CD4-positive, alpha-beta T cell (primary cell): ENCODE measurements around the gene DYRK2. TPM values are rescaled to one million over a fixed set of nuclear protein-coding genes. Genes with fewer than 3 reads are reported as not detected.

Experiments
- ATAC-seq: fragments of 200-7000 bp; cut with Tn5 transposase; one replicate; pipeline ENCODE4 v1.10.0; 2022; ENCODE audit warnings: mild to moderate bottlenecking; ENCODE audit not compliant: poor library complexity
- CTCF ChIA-PET: fragments of 350-600 bp; sonication (Branson Sonifier 250); formaldehyde crosslinking; loops from one replicate; lab custom pipeline; 2021; ENCODE audit warnings: antibody characterized with exemption, inconsistent platforms; lab: Charles Lee
- POLR2A ChIA-PET: fragments of 350-600 bp; sonication (Branson Sonifier 250); formaldehyde crosslinking; loops from one replicate; lab custom pipeline; 2021; ENCODE audit warnings: antibody characterized with exemption, inconsistent platforms; lab: Charles Lee
- DNase-seq, 14 experiments: peaks; one replicate each; pipeline ENCODE4 v3.0.0-alpha.2; 2013 to 2020; ENCODE audit warnings: mixed read lengths in 2 of 14
- H3K27ac ChIP-seq, 2 donors: one replicate each; pipeline versions ENCODE4 v1.5.1 to v1.7.0; 2013; ENCODE audit warnings: low read length in 2 of 2, low read depth in 1 of 2, mild to moderate bottlenecking in 1 of 2
- H3K27me3 ChIP-seq, 2 experiments: 1 replicate in 1 of 2; 2 replicates in 1 of 2; pipeline versions ENCODE4 v1.6.1 to v1.7.0; 2013; ENCODE audit warnings: low read length in 2 of 2, control low read depth in 1 of 2, mild to moderate bottlenecking in 1 of 2, moderate library complexity in 1 of 2; ENCODE audit not compliant: insufficient read depth in 2 of 2, control insufficient read depth in 1 of 2
- H3K36me3 ChIP-seq: one replicate; pipeline ENCODE4 v1.6.1; 2013; ENCODE audit warnings: low read length, control low read depth; ENCODE audit not compliant: insufficient read depth
- H3K4me1 ChIP-seq: one replicate; pipeline ENCODE4 v1.6.1; 2013; ENCODE audit warnings: low read length, control low read depth; ENCODE audit not compliant: insufficient read depth
- H3K4me3 ChIP-seq: one replicate; pipeline ENCODE4 v1.5.1; 2013; ENCODE audit warnings: mild to moderate bottlenecking, low read length, moderate library complexity
- H3K9me3 ChIP-seq, 2 experiments: 1 replicate in 1 of 2; 2 replicates in 1 of 2; pipeline versions ENCODE4 v1.6.1 to v1.7.0; 2013; ENCODE audit warnings: low read length in 2 of 2, mild to moderate bottlenecking in 2 of 2, control low read depth in 1 of 2, moderate library complexity in 1 of 2; ENCODE audit not compliant: control insufficient read depth in 1 of 2, insufficient read depth in 1 of 2
- H3K27ac Mint-ChIP-seq: one replicate; pipeline ENCODE4 v1.8.0; 2020; ENCODE audit warnings: mixed read lengths
- H3K27me3 Mint-ChIP-seq: one replicate; pipeline ENCODE4 v1.8.0; 2021; ENCODE audit warnings: mixed read lengths
- H3K36me3 Mint-ChIP-seq: one replicate; pipeline ENCODE4 v1.8.0; 2021; ENCODE audit warnings: low read depth, mixed read lengths
- H3K4me1 Mint-ChIP-seq: one replicate; pipeline ENCODE4 v1.8.0; 2021; ENCODE audit warnings: low read depth, mixed read lengths
- H3K4me3 Mint-ChIP-seq: one replicate; pipeline ENCODE4 v1.8.0; 2020; ENCODE audit warnings: mild to moderate bottlenecking, mixed read lengths
- H3K9me3 Mint-ChIP-seq: one replicate; pipeline ENCODE4 v1.8.0; 2020; ENCODE audit warnings: mixed read lengths
- CTCF ChIP-seq: fragments of 200-600 bp; IDR thresholded peaks from one replicate; pipeline ENCODE4 v1.8.0; 2022; ENCODE audit warnings: antibody characterized with exemption, mild to moderate bottlenecking
- intact Hi-C, 2 experiments: fragments of 100-400 bp; cut with DNase I in 1 of 2; cut with micrococcal nuclease in 1 of 2; formaldehyde crosslinking; loops; one replicate each; pipeline versions ENCODE4 v1.15.1 to v1.9.0; 2023 to 2025; cut with DNase I, micrococcal nuclease
- total RNA-seq, 174 experiments: library from RNA in 2 of 174; stranded (reverse) in 2 of 174; gene quantifications; one replicate each; pipeline ENCODE4 v1.2.3 and lab custom pipeline; 2021 to 2026

Gene DYRK2
- total RNA-seq, 2 experiments from 2014 or later: 123 to 135 TPM

DNA sequence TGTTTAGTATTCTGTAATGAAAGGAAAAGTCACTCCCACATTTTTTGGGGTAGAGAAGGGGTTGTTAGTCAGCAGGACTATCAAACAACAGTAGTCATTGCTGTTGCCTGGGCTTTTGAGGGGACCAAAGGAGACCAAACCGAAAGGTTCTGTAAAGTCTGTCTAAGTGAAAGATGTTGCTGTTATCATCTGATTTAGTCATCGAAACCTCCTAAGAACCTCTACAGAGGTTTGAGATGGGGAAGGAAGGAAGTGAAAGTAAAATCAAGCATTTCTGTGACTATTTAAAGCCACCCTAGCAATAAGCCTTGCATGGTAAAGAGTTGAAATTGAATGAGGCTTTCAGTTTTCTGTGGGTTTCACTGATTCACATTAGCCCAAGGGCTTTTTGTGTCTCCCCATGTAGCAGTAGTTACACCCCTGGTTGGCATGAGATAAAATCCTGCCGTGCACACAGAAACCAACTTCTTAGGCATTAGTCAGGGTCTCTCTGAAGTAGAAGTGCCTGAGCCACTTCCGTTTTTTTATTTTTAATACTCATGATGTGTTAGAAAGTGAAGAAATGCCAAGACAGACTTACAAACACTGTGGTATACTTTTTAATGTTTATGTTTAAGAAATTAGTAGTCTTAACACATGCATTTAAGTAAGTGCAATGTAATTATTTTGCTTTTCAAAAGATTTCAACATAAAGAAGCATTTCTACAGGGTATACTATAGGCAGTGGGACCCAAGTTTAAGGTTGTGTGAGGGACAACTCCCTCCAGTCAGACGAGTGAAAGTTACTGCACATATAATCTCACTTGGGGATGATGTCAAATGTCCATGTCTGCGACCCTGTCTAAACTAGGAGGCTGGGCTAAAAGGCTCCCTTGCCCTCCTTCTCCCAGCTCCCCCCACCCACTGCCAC, 50.4 kb downstream of the DYRK2 start:
- ATAC-seq (peak; percentile 79), DNase-seq (peak in 13 of 14 experiments; percentile 19 to 72 (median 40))
- Histone ChIP-seq H3K27me3 (no peaks in the 10 kb centered on the region), H3K36me3 (no peaks in the 10 kb centered on the region), H3K27ac (peak overlapping the region; percentile 30 to 56), H3K4me1 (peaks cover 31% of the 10 kb centered on the region), H3K4me3 (peak overlapping the region; percentile 49), H3K9me3 (no peaks in the 10 kb centered on the region)
- H3K27me3 Mint-ChIP-seq: no peaks in the 10 kb centered on the region
- H3K27ac Mint-ChIP-seq: peak overlapping the region; percentile 85
- H3K9me3 Mint-ChIP-seq: no peaks in the 10 kb centered on the region
- peaks cover 65% of the 10 kb centered on the region for H3K4me1 Mint-ChIP-seq
- POLR2A ChIA-PET: no interaction called here
- CTCF ChIA-PET: no interaction called here
- peak overlapping the region; percentile 85 for H3K4me3 Mint-ChIP-seq
- H3K36me3 Mint-ChIP-seq: no peaks in the 10 kb centered on the region
- TF ChIP-seq CTCF: no peak
- intact Hi-C loops: loop anchor here in 1 of 2 experiments (2.0 kb wide), 1 partner anchor 48 kb away; no protein-coding TSS in a partner anchor

GRCh38 chr12:67701121-67701520, 52.6 kb downstream of the DYRK2 start:
- ChIA-PET CTCF (no interaction called here), POLR2A (no interaction called here)
- H3K4me3 ChIP-seq: no peak overlapping the region
- intact Hi-C loops: no loop called here
- no peaks in the 10 kb centered on the region for H3K27me3 ChIP-seq
- H3K27ac ChIP-seq: no peak overlapping the region
- no peaks in the 10 kb centered on the region for H3K9me3 ChIP-seq
- H3K9me3 Mint-ChIP-seq: no peaks in the 10 kb centered on the region
- peaks cover 46% of the 10 kb centered on the region for H3K4me1 Mint-ChIP-seq
- no peak for TF ChIP-seq CTCF
- H3K36me3 ChIP-seq: no peaks in the 10 kb centered on the region
- H3K4me1 ChIP-seq: peaks cover 29% of the 10 kb centered on the region
- DNase-seq (no peak), ATAC-seq (no peak)
- no peak overlapping the region for H3K27ac Mint-ChIP-seq
- no peaks in the 10 kb centered on the region for H3K27me3 Mint-ChIP-seq
- no peaks in the 10 kb centered on the region for H3K36me3 Mint-ChIP-seq
- H3K4me3 Mint-ChIP-seq: no peak overlapping the region

- intact Hi-C loops: no loop called here
- H3K4me1 ChIP-seq: peaks cover 19% of the 10 kb centered on the region
- ATAC-seq (no peak), DNase-seq (no peak)
- no peak for TF ChIP-seq CTCF
- ChIA-PET POLR2A (no interaction called here), CTCF (no interaction called here)
- H3K27ac ChIP-seq: no peak overlapping the region
- no peaks in the 10 kb centered on the region for H3K27me3 Mint-ChIP-seq
- no peaks in the 10 kb centered on the region for H3K36me3 Mint-ChIP-seq
- no peaks in the 10 kb centered on the region for H3K9me3 Mint-ChIP-seq
- H3K4me3 ChIP-seq: no peak overlapping the region
- H3K4me3 Mint-ChIP-seq: no peak overlapping the region
- H3K4me1 Mint-ChIP-seq: peaks cover 36% of the 10 kb centered on the region
- no peaks in the 10 kb centered on the region for H3K27me3 ChIP-seq
- H3K27ac Mint-ChIP-seq: no peak overlapping the region
- H3K9me3 ChIP-seq: no peaks in the 10 kb centered on the region
- no peaks in the 10 kb centered on the region for H3K36me3 ChIP-seq
These were observed 53.6 kb downstream of the DYRK2 start for GRCh38 chr12:67702136-67702535.
